Stimulated activated CD8-positive, alpha-beta memory T cell treated with anti-CD3 and anti-CD28 coated beads, Interleukin-7, amount 100 ng/mL, for 4 hours (primary cell): ENCODE measurements around the gene GASK1B.

Source experiments
- DNase-seq, 2 donors: peaks; one replicate each; pipeline ENCODE4 v3.0.0-alpha.2; 2020; ENCODE audit warnings: low read depth in 2 of 2

GASK1B gene

DNA sequence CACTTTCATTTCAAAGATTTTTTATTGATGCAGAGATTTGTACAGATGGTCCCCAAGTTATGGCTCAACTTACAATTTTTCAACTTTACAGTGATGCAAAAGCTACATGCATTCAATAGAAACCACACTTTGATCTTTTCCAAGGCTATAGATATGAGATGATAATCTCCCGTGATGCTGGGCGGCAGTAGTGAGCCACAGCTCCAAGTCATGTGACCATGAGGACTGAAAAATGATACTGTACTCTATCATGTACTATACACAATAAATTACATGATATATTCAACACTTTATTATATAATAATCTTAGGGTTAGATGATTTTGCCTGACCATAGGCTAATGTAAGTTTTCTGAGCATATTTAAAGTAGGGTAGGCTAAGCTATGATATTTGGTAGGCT lies 14.0 kb upstream of the GASK1B start:
- DNase-seq, result no peak

DNA sequence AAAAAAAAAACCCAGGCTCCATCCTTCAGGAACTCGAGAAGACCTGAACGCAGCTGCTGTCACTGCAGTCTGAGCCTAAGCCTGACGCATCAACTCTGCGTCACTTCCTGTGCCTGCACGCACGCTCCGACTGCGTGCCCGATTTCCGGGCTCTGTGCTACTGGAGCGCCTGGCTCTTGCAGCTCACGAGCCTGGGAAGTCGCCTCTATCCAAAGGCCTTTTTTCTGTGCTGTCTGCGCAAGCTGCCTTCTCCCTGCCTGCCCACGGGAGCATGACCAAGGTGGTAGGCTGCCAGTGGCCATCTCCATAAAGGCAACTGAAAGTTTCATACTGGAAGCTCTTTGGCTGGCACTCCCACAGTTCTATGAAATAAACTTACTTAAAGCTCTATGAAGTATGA lies 9.9 kb upstream of the GASK1B start:
- no peak for DNase-seq

GRCh38 chr4:158181906-158182305 lies 9.1 kb upstream of the GASK1B start:
- no peak for DNase-seq

DNA sequence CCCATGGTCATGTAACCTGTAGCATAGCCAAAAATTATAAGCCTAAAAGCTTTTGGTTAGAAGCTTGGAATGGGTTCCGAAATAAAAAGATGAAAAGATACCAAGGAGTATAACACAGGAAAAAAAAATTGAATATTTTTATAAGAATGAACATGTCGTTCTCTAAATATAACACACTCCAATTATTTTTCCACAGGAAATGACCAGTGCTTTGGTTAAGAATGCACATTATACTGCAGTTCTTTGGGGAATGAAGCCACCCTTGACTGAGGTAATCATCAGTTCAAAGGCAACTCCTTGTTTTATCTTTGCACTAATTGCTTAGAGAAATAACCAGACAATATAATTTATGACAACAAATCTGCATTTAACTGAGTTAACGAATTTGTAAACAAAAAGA lies 6.6 kb upstream of the GASK1B start:
- DNase-seq, result no peak

DNA sequence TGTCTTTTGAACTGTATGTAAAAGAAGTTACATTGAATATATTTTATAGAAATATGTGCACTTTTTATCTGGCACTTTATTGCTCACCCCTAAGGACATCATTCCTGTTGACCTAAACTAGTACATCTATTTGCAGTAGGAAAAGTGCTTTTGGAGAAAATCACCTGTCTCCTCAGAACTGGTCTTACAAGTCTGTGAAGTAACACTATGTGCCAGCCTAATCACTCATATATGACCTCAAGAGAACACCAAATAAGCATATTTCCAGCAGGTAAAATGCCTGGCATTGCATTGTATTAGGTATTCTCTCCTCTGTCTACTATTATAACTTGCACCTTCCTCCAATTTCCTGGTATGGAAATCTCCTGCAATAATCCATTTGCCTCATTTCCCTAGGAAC lies 4.0 kb upstream of the GASK1B start:
- DNase-seq, result no peak

DNA sequence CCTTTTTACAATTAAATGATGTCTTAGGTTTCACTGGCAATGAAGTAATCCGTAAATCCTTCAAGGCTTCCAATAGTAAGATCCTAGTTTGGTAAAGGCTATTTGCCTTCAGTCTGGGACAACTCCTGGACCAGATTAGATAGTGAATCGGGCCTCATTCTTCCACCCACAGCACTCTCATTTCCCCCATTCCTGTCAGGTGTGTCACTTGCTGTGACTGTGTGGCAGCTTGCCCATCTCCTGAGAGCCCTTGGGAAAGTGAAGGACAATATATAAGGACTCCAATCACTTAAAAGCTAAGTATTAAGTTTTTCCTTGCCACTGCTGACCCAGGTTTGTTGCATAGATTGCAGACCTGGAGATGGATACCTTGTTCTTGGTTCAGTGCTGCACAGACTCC lies 3.3 kb upstream of the GASK1B start:
- no peak for DNase-seq

GRCh38 chr4:158170691-158171561 lies 1.9 kb downstream of the GASK1B start:
- DNase-seq, result no peak

DNA sequence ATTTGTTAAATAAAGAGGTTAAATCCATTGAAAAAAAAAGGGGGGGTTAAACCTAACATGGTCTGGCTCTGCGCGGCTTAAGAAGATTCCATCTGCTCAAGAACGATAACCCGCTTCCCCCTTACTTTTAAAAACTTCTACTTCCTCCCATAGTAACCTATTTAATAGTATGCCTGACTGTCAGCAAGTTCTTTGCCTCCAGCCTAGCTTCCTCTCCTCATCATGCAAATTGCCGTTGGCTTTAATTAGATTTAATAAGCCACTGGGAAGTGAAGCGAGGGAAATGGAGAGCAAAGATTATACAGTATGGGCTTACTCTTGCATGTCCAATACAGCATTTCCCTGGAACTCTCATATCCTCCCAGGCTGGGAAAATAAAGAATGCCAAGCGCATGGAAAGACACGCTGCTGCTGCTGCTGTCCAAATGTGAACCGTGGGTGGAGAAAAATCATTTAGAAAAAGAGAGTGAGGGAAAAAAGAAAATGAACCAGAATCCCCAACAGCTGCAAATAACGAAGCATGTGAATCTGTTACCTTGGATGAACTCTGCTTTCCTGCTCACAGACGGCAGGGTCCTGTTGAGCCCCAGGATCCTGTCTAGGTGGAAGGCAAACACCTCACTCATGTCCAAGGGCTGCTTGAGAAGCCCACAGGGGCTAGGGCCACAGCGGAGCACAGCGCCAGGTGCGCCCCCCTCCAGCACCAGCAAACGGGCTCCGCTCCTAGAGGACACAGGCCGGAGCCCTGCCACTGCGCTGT lies 2.7 kb downstream of the GASK1B start:
- no peak for DNase-seq

DNA sequence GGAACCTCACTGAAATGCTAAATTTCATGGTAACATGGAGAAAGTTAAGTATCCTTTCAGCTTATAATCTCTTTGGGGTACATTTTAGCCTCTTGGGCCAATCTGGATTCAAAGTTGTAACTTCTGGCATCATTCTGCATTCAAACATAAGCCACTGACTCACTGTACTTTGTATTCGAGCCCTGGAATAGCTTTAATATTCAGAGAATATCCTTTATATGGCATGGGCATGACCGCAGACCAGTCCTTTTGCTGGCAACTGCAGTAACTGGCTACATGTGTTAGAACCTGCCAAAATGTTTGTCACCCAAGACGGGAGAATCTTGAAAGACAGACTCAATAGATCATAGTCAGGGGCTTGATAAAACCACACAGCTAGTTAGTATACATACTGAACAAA lies 3.3 kb downstream of the GASK1B start:
- DNase-seq, result no peak

DNA sequence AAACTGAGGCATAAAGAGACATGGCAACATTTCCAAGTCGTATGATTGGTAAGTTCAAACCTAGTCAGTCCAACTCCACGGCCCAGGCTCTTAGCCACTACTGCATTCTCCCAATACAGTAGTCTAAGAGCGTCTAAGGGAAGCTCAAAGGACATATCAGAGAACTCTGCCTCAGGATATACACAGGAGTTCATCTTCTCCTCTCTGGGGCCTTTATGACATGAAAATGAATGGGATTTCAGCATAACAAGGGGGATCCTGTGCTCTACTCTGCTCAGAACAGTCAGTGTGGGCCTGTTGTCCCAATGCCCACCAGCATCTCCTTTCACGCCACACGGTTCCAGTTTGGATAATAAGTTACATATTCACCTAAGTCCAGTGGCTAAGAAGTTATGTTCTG lies 4.2 kb downstream of the GASK1B start:
- DNase-seq, result no peak

GRCh38 chr4:158166701-158167100 lies 6.1 kb downstream of the GASK1B start:
- no peak for DNase-seq

- no peak for DNase-seq
These were observed 8.0 kb downstream of the GASK1B start for GRCh38 chr4:158164768-158165213.

GRCh38 chr4:158163941-158164767 lies 8.7 kb downstream of the GASK1B start:
- DNase-seq, result no peak

DNA sequence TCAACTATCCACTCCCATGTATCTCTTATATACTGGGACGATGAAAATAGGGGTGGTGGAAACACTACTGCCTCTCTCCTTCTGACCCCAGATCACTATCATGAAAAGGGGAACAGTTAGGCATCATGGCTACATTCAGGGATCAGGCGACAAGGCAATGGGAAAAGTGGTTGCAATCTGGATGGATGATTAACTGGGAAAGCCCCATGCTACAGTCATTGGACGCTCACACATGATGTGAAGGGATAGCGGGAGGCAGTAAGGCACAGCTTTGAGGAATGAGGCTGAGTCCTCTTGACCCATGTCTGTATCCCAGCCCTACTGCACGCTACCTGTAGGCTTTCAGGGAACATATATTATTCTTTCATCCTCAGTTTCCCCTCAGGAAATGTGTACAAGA lies 10.2 kb downstream of the GASK1B start:
- no peak for DNase-seq

- no peak for DNase-seq
These were observed 11.1 kb downstream of the GASK1B start for GRCh38 chr4:158161551-158162354.

DNA sequence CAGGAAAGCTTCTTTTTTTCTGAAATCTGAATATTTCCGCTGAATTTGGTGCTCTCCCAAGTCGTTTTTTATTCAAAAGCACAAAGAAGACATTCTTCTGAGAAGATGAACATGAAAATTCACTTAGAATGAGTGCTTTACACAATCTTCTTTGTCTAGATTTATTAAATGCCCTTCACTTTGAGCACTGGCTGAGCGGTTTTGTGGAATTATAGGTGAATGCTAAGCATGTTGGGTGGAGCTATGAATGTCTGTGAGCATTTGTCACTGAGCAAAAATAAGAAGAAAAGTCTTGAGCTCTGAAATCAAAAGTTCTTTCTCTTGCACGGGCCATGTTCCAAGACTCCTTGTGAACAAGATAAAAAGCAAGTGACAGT lies 13.1 kb downstream of the GASK1B start:
- no peak for DNase-seq

DNA sequence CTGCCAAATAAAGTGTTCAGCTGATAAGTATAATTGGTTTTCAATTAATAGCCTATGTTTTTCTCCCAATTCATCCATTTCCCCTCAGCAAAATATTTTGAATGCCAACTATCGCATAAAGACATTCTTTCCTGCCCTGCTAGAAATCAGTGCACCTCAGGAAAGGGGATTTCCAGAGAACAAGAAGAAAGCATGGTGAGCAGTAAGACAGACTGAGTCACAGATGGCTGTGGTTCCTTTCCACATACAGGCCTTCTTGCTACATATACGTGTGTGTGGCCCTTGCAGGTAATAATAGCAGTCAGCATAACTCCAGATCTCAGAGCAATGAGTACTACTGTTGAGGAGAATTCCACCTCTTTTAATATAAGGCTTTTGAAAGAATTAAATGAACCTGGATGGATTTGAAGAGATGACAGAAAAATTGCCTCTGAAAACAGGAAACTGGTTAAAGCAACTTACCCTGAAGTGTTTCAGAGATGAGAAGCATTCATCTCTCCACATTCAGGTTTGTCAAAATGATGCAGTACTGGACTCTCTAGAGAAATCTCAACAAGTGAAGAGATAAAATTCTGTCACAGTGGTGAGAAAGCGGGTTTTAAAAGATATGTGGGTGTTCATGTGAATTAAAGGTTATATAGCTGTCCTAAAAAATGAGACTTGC lies 13.6 kb downstream of the GASK1B start:
- no peak for DNase-seq

- DNase-seq, result no peak
These were observed 15.4 kb downstream of the GASK1B start for GRCh38 chr4:158157412-158157811.

- DNase-seq, result no peak
These were observed 17.0 kb downstream of the GASK1B start for GRCh38 chr4:158155656-158156356.

GRCh38 chr4:158147151-158147550 lies 25.7 kb downstream of the GASK1B start:
- DNase-seq, result no peak
